ENCODE data around the gene C22orf39. TPM values are rescaled to one million over a fixed set of nuclear protein-coding genes. Genes with fewer than 3 reads are reported as not detected.

The C22orf39 gene
- total RNA-seq, 6 experiments from 2014 or later: 9.8 to 15.7 (median 12.5) TPM

DNA sequence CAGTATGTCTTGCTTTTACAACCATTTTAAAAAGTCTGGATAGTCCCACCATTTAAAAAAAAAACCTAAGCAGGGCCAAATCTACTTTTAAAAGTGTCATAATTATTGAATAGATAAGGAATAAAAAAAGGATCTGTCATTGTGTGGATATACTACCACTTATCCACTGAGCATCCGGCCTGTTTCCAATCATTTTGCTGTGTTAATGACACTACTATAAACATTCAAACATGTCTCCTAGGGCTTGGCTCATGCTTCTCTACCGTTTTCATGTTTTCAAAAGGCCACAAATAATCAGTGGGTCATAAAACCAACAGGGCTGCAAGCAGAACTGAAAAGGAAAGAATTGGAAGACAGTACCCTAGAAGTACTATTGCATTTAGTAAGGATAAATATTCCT lies 12.5 kb upstream of the C22orf39 start:
- H3K27me3 ChIP-seq: no peaks in the 10 kb centered on the region
- H3K36me3 ChIP-seq: peaks cover 5 to 60% (median 28%) of the 10 kb centered on the region in 4 donors
- ATAC-seq (no peak), DNase-seq (no peak)
- H3K9me3 ChIP-seq: no peaks in the 10 kb centered on the region
- 77% methylated on average over 2 of the region's 2 CpGs for WGBS (ENCODE audit: insufficient coverage, low coverage, low lambda C conversion rate, missing lambda C conversion rate)
- H3K4me3 ChIP-seq: no peak overlapping the region
- no peak overlapping the region for H3K27ac ChIP-seq
- intact Hi-C loops (cut with DNase I): no loop called here
- H3K4me1 ChIP-seq: no peaks in the 10 kb centered on the region
- TF ChIP-seq, protein P1, sequence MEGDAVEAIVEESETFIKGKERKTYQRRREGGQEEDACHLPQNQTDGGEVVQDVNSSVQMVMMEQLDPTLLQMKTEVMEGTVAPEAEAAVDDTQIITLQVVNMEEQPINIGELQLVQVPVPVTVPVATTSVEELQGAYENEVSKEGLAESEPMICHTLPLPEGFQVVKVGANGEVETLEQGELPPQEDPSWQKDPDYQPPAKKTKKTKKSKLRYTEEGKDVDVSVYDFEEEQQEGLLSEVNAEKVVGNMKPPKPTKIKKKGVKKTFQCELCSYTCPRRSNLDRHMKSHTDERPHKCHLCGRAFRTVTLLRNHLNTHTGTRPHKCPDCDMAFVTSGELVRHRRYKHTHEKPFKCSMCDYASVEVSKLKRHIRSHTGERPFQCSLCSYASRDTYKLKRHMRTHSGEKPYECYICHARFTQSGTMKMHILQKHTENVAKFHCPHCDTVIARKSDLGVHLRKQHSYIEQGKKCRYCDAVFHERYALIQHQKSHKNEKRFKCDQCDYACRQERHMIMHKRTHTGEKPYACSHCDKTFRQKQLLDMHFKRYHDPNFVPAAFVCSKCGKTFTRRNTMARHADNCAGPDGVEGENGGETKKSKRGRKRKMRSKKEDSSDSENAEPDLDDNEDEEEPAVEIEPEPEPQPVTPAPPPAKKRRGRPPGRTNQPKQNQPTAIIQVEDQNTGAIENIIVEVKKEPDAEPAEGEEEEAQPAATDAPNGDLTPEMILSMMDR (IDR thresholded peaks at IDR 0.05): no peak

- intact Hi-C loops (cut with DNase I): no loop called here
Observed at GRCh38 chr22:19457828-19458428, 10.4 kb upstream of the C22orf39 start.

DNA sequence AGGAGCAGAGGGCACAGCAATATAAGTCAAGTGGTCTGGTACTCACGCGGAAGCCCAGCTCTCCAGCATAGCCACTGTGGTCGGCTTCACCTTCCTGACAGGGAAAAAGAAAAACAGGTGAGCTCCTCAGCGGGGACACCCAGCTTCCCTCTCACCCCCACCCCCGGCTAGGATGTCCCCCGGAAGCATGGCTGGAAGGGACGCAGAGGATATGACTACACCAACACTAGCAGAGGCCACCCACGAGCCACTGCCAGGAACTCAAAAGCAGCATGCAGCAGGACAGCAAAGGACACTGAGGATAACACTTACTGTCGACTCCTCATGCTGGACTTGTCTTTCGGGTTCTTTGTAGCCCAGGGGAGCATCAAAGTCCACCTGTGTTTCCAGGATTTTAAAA lies 9.0 kb upstream of the C22orf39 start:
- Histone ChIP-seq H3K4me1 (no peaks in the 10 kb centered on the region), H3K9me3 (no peaks in the 10 kb centered on the region), H3K4me3 (no peak overlapping the region), H3K27me3 (no peaks in the 10 kb centered on the region), H3K36me3 (peaks cover 4 to 68% (median 24%) of the 10 kb centered on the region in 4 donors), H3K27ac (no peak overlapping the region)
- TF ChIP-seq, protein P1 (IDR thresholded peaks at IDR 0.05): no peak
- TF ChIP-seq POLR2A (IDR thresholded peaks at IDR 0.05): no peak
- DNase-seq (no peak), ATAC-seq (no peak)
- 98% methylated on average over 6 of the region's 10 CpGs for WGBS (ENCODE audit: insufficient coverage, low coverage, low lambda C conversion rate, missing lambda C conversion rate)
- intact Hi-C loops (cut with DNase I): no loop called here

More at GRCh38 chr22:19457828-19458428, 10.4 kb upstream of the C22orf39 start:
- H3K27ac ChIP-seq: no peak overlapping the region
- H3K9me3 ChIP-seq: no peaks in the 10 kb centered on the region
- no peaks in the 10 kb centered on the region for H3K4me1 ChIP-seq
- TF ChIP-seq, protein P1 (IDR thresholded peaks at IDR 0.05): no peak
- TF ChIP-seq POLR2A (IDR thresholded peaks at IDR 0.05): no peak
- no peaks in the 10 kb centered on the region for H3K27me3 ChIP-seq
- peaks cover 5 to 60% (median 23%) of the 10 kb centered on the region in 4 donors for H3K36me3 ChIP-seq
- H3K4me3 ChIP-seq: no peak overlapping the region
- ATAC-seq: no peak
- WGBS (ENCODE audit: insufficient coverage, low coverage, low lambda C conversion rate, missing lambda C conversion rate): 96% methylated on average over 3 of the region's 8 CpGs
- DNase-seq: no peak

GRCh38 chr22:19455585-19456370 lies 8.3 kb upstream of the C22orf39 start:
- no peaks in the 10 kb centered on the region for H3K9me3 ChIP-seq
- no peaks in the 10 kb centered on the region for H3K4me1 ChIP-seq
- WGBS (ENCODE audit: insufficient coverage, low coverage, low lambda C conversion rate, missing lambda C conversion rate): 57% methylated on average over 2 of the region's 4 CpGs
- ATAC-seq: no peak
- H3K27me3 ChIP-seq: no peaks in the 10 kb centered on the region
- no peak for DNase-seq
- H3K36me3 ChIP-seq: peaks cover 4 to 75% (median 21%) of the 10 kb centered on the region in 4 donors
- no peak overlapping the region for H3K27ac ChIP-seq
- intact Hi-C loops (cut with DNase I): no loop called here
- H3K4me3 ChIP-seq: no peak overlapping the region
- no peak for TF ChIP-seq POLR2A (IDR thresholded peaks at IDR 0.05)
- TF ChIP-seq, protein P1 (IDR thresholded peaks at IDR 0.05): no peak
